ENCODE measurements around the gene OCRL. TPM values are rescaled to one million over a fixed set of nuclear protein-coding genes. Genes with fewer than 3 reads are reported as not detected.

Gene OCRL
- total RNA-seq, 6 donors from 2014 or later, result 11.8 to 22.0 (median 17.7) TPM

- ATAC-seq (ENCODE audit: low FRiP score in 2 of 2), result no peak
- TF ChIP-seq POLR2A (IDR thresholded peaks at IDR 0.05), result no peak
- no peak for TF ChIP-seq POLR2AphosphoS5 (IDR thresholded peaks at IDR 0.05)
- no peak for TF ChIP-seq EP300 (IDR thresholded peaks at IDR 0.05)
- TF ChIP-seq, protein P1, sequence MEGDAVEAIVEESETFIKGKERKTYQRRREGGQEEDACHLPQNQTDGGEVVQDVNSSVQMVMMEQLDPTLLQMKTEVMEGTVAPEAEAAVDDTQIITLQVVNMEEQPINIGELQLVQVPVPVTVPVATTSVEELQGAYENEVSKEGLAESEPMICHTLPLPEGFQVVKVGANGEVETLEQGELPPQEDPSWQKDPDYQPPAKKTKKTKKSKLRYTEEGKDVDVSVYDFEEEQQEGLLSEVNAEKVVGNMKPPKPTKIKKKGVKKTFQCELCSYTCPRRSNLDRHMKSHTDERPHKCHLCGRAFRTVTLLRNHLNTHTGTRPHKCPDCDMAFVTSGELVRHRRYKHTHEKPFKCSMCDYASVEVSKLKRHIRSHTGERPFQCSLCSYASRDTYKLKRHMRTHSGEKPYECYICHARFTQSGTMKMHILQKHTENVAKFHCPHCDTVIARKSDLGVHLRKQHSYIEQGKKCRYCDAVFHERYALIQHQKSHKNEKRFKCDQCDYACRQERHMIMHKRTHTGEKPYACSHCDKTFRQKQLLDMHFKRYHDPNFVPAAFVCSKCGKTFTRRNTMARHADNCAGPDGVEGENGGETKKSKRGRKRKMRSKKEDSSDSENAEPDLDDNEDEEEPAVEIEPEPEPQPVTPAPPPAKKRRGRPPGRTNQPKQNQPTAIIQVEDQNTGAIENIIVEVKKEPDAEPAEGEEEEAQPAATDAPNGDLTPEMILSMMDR (IDR thresholded peaks at IDR 0.05), result no peak
- Histone ChIP-seq H3K4me3 (no peak overlapping the region), H3K4me1 (peaks cover 0 to 10% (median 0%) of the 10 kb centered on the region in 4 donors), H3K27ac (no peak overlapping the region), H3K27me3 (peaks cover 0 to 4% (median 0%) of the 10 kb centered on the region in 4 donors), H3K9me3 (no peaks in the 10 kb centered on the region), H3K36me3 (no peaks in the 10 kb centered on the region)
- WGBS, 2 donors, result 69 to 80% methylated on average over 3 of the region's 3 CpGs
- DNase-seq, result no peak
Measured at GRCh38 chrX:129524250-129524850, 15.7 kb upstream of the OCRL start.

- H3K27ac ChIP-seq, result no peak overlapping the region
- TF ChIP-seq EP300 (IDR thresholded peaks at IDR 0.05) (no peak), POLR2A (IDR thresholded peaks at IDR 0.05) (no peak), POLR2AphosphoS5 (IDR thresholded peaks at IDR 0.05) (no peak)
- TF ChIP-seq, protein P1 (IDR thresholded peaks at IDR 0.05), result no peak
- ATAC-seq (ENCODE audit: low FRiP score in 2 of 2) (no peak), DNase-seq (no peak)
- H3K4me3 ChIP-seq, result no peak overlapping the region
- H3K36me3 ChIP-seq, result no peaks in the 10 kb centered on the region
- peaks cover 0 to 10% (median 0%) of the 10 kb centered on the region in 4 donors for H3K4me1 ChIP-seq
- 38 to 42% methylated on average over 4 of the region's 4 CpGs for WGBS, 2 donors
- H3K9me3 ChIP-seq, result no peaks in the 10 kb centered on the region
- peaks cover 0 to 4% (median 0%) of the 10 kb centered on the region in 4 donors for H3K27me3 ChIP-seq
Measured at GRCh38 chrX:129525162-129525561, 14.9 kb upstream of the OCRL start.

DNA sequence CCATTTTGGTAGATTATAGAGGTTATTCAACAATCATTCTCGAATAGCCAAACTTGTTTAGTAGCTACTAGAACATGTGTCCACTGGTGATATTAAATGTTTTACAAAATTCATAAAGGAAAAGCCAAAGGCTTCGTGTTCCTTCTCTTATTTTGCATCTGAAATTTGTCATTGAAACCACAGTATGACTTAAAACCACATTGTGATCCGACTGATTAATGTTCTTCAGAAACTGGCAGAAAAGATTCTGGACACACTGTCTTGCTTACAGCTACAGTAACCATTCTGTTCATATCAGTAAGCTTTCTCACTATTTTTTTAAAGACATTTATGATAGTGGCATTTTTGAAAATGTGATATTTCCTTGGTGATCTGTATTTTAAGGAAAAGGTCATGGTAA is 14.2 kb upstream of the OCRL start:
- Histone ChIP-seq H3K36me3 (no peaks in the 10 kb centered on the region), H3K4me1 (peaks cover 0 to 10% (median 0%) of the 10 kb centered on the region in 4 donors), H3K9me3 (no peaks in the 10 kb centered on the region), H3K27me3 (peaks cover 0 to 4% (median 0%) of the 10 kb centered on the region in 4 donors), H3K27ac (no peak overlapping the region), H3K4me3 (no peak overlapping the region)
- WGBS, 2 donors, result 46 to 54% methylated on average over 3 of the region's 3 CpGs
- no peak for DNase-seq
- ATAC-seq (ENCODE audit: low FRiP score in 2 of 2), result no peak
- TF ChIP-seq POLR2AphosphoS5 (IDR thresholded peaks at IDR 0.05) (no peak), POLR2A (IDR thresholded peaks at IDR 0.05) (no peak), EP300 (IDR thresholded peaks at IDR 0.05) (no peak)
- TF ChIP-seq, protein P1 (IDR thresholded peaks at IDR 0.05), result no peak

DNA sequence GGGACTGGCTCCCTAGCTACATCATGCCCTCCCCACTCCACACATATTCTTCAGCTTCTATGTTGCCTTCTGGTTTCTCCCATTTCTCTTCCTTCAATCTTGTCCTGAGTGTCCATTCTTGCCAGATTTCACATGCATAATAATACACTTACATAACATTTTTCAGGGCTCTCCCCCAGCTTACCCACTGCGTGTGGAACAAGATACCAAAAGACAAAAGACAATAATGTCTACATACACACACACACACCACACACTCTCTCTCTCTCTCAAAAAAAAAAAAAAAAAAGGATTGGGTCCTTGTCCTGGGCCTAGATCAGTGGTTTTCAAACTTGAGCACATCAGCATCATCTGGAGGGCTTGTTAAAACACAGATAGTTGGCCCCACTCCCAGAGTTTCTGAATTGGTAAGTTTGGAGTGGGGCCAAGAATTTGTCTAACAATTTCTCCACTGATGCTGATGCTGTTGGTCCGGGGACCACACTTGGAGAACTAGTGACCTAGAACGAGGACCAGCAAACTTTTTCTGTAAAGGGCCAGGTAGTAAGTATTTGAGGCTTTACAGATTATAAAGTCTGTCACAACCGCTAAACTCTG is 10.3 kb upstream of the OCRL start:
- DNase-seq (no peak), ATAC-seq (ENCODE audit: low FRiP score in 2 of 2) (no peak)
- 55 to 74% methylated on average over 2 to 4 of the region's 4 CpGs for WGBS, 2 donors
- no peaks in the 10 kb centered on the region for H3K9me3 ChIP-seq
- no peaks in the 10 kb centered on the region for H3K4me1 ChIP-seq
- H3K36me3 ChIP-seq, result no peaks in the 10 kb centered on the region
- no peak overlapping the region for H3K27ac ChIP-seq
- H3K27me3 ChIP-seq, result no peaks in the 10 kb centered on the region
- H3K4me3 ChIP-seq, result no peak overlapping the region
- no peak for TF ChIP-seq POLR2AphosphoS5 (IDR thresholded peaks at IDR 0.05)
- TF ChIP-seq POLR2A (IDR thresholded peaks at IDR 0.05), result no peak
- TF ChIP-seq EP300 (IDR thresholded peaks at IDR 0.05), result no peak
- TF ChIP-seq, protein P1 (IDR thresholded peaks at IDR 0.05), result no peak

DNA sequence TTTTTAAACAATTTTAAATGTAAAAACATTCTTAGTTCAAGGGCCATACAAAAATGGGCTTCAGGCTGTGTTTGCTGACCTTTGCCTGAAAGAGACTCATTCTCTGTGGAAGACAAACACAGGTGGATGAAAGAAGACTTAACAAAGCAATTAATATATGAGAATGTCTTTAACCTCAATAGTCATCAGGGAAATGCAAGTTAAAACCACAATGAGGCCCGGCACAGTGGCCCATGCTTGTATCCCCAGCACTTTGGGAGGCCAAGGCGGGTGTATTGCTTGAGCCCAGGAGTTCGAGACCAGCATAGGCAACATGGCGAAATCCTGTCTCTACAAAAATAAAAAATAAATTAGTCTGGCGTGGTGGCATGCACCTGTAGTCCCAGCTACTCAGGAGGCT is 9.6 kb upstream of the OCRL start:
- 74 to 86% methylated on average over 5 of the region's 5 CpGs for WGBS, 2 donors
- Histone ChIP-seq H3K27ac (no peak overlapping the region), H3K4me3 (no peak overlapping the region), H3K27me3 (no peaks in the 10 kb centered on the region), H3K9me3 (no peaks in the 10 kb centered on the region), H3K36me3 (no peaks in the 10 kb centered on the region), H3K4me1 (no peaks in the 10 kb centered on the region)
- ATAC-seq (ENCODE audit: low FRiP score in 2 of 2), result no peak
- DNase-seq, result no peak
- TF ChIP-seq EP300 (IDR thresholded peaks at IDR 0.05) (no peak), POLR2A (IDR thresholded peaks at IDR 0.05) (no peak)

All from upper lobe of left lung (tissue), 6 donors.